Measurements from ENCODE around the gene TM4SF4.
"Not testable (repeated sequence)": the region's sequence is repeated elsewhere in the genome, so short reads cannot be mapped to it uniquely, and the experiment has no call there.

The TM4SF4 gene, protein sequence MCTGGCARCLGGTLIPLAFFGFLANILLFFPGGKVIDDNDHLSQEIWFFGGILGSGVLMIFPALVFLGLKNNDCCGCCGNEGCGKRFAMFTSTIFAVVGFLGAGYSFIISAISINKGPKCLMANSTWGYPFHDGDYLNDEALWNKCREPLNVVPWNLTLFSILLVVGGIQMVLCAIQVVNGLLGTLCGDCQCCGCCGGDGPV

DNA sequence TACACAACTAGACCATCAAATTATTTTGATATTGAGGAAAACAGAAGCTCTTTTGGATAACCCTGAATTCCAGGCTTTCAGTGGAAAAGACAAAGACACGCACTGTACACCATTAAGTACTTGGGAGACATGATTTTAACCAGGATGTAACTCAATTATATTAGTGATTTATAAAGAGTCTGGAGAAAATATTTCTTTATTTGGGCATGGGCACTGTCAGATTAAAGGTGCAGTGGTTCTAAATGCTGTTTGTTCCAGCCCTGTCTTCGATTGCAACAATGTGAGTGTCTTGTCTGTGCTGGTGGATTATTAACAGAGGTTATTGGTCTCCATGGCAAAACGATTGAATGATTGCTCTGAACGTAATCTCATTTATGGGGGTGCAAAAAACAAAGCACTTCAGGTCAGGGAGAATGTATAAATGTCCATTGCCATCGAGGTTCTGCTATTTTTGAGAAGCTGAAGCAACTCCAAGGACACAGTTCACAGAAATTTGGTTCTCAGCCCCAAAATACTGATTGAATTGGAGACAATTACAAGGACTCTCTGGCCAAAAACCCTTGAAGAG lies at the start of gene TM4SF4:
Gene TM4SF4 (plus strand): TSS at position 448 of the 568 bp plus-strand sequence. CDS start 181 bp downstream, outside the sequence.
- DNase-seq (ENCODE audit: low read depth in 2 of 2): no peak

GRCh38 chr3:149424918-149425317 lies 49.6 kb upstream of the TM4SF4 start:
- no peak for DNase-seq (ENCODE audit: low read depth in 2 of 2)

GRCh38 chr3:149426325-149426724 lies 48.2 kb upstream of the TM4SF4 start:
- DNase-seq (ENCODE audit: low read depth in 2 of 2): no peak

GRCh38 chr3:149428087-149428486 lies 46.4 kb upstream of the TM4SF4 start:
- DNase-seq (ENCODE audit: low read depth in 2 of 2): no peak

DNA sequence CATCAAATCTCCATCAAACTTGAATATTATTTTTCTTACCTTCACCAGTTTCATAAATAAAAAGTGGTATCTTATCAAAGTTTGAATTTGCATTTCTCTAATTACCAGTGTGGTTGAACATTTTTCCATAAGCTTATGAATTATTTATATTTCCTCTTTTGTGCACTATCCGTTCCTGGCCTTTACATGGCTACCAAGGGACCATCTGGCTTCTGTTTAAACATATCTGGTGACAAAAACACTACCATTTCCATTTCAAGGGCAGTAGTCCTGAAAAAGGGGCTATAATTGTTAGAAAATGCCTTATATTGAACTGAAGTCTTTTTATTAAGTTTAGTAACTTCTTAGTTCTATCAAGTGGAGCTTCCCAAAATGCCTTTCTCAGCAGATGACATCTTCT lies 44.3 kb upstream of the TM4SF4 start:
- DNase-seq (ENCODE audit: low read depth in 2 of 2): no peak

GRCh38 chr3:149432149-149432548 lies 42.3 kb upstream of the TM4SF4 start:
- DNase-seq (ENCODE audit: low read depth in 2 of 2): no peak

- DNase-seq (ENCODE audit: low read depth in 2 of 2): no peak
Observed at GRCh38 chr3:149435996-149436885, 38.3 kb upstream of the TM4SF4 start.

DNA sequence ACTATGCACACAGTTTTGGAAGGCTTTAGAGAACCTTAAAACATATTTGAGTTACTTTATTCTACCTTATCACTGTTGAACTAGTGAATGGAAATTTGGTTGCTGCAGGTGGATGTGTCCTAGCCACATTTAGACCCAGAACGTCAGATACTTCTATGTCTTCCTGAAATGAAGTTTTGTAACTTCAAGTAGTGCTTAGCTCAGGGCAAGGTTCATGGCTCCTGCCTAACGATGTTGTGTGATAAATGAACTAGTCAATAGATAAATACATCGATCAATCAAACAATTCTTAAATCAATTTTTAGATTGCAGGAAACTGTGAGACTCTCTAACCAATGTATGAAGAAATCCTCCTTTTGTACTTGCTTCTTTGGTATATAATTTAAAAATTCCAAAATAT lies 37.2 kb upstream of the TM4SF4 start:
- DNase-seq (ENCODE audit: low read depth in 2 of 2): no peak

GRCh38 chr3:149437710-149438109 lies 36.8 kb upstream of the TM4SF4 start:
- no peak for DNase-seq (ENCODE audit: low read depth in 2 of 2)

DNA sequence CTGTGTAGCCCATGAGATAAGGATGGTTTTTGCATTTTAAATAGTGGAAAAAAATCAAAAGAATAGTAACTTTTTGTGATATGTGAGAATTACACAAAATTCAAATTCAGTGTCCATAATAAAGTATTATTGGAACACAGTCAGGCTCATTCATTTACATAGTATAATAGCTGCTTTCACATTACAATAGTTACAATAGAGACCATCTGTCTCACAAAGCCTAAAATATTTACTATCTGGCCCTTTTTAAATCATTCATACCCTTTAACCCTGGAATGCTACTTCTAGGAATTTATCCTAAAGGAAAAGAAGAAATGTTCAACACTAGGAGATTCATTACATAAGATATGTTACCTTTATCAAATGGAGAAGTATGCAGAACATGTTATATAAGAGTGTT lies 35.5 kb upstream of the TM4SF4 start:
- no peak for DNase-seq (ENCODE audit: low read depth in 2 of 2)

DNA sequence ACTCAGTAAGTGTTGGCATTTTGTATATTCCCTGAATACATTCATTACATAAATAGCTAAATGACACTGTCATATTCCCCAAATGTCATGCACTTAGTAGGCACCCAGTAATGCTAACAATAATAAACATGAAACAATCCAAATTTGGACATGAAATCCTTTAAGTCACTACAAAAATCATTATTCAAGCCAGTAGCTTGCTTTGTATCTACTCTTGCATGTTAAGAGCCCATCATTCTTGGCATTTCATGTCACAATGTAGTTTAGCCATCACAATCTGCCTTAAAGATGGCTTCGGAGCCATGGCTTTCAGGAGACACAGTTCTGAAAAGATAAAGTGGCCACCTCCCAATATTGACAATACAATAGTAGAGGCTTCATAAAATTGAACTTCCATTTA lies 32.9 kb upstream of the TM4SF4 start:
- no peak for DNase-seq (ENCODE audit: low read depth in 2 of 2)

GRCh38 chr3:149442043-149442442 lies 32.5 kb upstream of the TM4SF4 start:
- DNase-seq (ENCODE audit: low read depth in 2 of 2): no peak

GRCh38 chr3:149442851-149443544 lies 31.5 kb upstream of the TM4SF4 start:
- no peak for DNase-seq (ENCODE audit: low read depth in 2 of 2)

DNA sequence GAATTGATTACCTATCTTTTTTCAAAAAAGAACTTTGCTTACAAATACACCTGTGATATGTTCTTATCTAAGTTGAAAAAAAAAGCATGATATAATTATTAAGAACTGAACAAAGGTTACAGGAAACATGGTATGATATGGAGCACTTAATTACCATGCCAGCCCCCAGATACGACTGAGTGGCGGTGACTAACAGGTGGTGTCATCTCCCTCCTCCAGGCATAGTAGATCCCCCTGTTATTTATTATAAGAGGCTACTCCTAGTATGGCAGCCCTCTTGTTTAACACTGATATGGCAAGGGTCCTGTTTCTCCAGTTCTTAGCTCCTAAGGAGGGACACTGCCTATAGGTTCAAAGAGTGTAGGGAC lies 31.0 kb upstream of the TM4SF4 start:
- DNase-seq (ENCODE audit: low read depth in 2 of 2): no peak

DNA sequence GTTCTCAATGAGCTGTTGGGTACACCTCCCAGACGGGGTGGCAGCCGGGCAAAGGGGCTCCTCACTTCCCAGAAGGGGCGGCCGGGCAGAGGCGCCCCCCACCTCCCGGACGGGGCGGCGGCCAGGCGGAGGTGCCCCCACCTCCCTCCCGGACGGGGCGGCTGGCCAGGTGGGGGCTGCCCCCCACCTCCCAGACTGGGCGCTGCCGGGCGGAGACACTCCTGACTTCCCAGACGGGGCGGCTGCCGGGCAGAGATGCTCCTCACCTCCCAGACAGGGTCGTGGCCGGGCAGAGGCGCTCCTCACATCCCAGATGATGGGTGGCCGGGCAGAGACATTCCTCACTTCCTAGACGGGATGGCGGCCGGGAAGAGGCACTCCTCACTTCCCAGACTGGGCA lies 29.6 kb upstream of the TM4SF4 start:
- DNase-seq (ENCODE audit: low read depth in 2 of 2): not testable (repeated sequence)

- DNase-seq (ENCODE audit: low read depth in 2 of 2): no peak
Observed at GRCh38 chr3:149448331-149448831, 26.1 kb upstream of the TM4SF4 start.

DNA sequence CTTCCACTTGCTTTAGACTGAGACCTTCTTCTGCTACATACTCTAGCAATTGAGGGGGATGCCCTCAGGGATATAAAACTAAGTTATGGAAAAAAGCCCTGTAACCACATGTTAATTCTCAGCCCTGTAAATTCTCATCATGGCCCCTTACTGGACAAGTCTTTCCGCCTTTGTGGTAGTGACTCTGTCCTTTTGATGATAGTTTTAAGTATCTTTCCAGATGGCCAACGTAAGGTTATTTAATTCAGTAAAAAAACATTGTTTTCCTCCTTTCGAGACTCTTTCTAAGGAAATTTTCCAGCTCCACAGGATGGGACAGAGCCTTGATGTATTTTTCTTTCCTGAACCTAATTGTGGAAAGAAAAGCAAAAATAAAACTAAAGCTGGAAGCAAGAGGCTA lies 25.3 kb upstream of the TM4SF4 start:
- DNase-seq (ENCODE audit: low read depth in 2 of 2): no peak

DNA sequence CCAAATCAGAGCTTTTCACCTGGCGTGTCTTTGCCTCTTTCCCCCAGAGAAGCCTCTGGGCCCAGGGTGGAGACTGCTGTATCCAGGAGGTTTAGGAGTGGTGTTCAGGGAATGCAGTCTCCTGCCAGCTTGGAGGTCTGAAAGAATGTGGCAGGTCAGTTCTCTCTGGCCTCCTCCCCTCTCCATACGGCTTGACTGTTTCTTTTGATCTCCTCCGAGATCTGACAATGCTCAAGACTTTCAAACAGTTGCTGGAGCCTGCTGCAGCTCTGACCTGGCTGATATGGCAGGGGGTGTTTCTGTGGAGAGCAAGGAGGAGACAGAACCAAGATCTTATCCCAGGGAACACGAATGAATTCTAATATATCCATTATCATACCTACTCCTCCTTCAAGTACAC lies 24.7 kb upstream of the TM4SF4 start:
- no peak for DNase-seq (ENCODE audit: low read depth in 2 of 2)

DNA sequence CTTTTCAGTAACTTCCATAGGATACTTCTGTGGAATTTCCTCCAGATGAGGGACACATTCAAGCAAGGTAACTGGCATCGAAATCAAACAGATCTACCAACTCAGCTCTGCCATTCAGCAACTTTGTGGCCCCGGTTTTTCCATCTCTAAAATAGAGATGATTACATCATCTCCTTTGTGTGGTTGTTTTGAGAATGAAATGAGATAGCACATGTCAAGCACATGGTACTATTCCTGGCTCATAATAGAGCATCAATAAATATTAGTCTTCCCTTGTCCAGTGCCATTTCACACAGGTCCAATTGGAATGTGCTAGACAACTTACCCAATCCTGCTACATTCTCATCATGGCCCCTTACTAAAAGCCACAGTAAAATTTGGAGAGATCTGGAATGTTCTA lies 24.2 kb upstream of the TM4SF4 start:
- DNase-seq (ENCODE audit: low read depth in 2 of 2): no peak

DNA sequence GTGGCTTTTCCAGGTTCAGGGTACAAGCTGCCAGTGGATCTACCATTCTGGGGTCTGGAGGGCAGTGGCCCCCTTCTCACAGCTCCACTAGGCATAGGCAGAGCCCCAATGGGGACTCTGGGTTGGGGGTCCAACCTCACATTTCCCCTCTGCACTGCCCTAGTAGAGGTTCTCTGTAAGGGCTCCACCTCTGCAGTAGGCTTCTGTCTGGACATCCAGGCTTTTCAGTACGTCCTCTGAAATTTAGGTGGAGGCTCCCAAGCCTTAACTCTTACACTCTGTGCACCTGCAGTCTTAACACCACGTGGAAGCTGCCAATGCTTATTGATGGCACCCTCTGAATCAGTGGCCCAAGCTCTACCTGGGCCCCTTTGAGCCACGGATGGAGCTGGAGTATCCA lies 22.5 kb upstream of the TM4SF4 start:
- no peak for DNase-seq (ENCODE audit: low read depth in 2 of 2)

- DNase-seq (ENCODE audit: low read depth in 2 of 2): no peak
Observed at GRCh38 chr3:149453140-149453805, 21.2 kb upstream of the TM4SF4 start.

- DNase-seq (ENCODE audit: low read depth in 2 of 2): no peak
Observed at GRCh38 chr3:149454746-149455145, 19.8 kb upstream of the TM4SF4 start.
